Skin of body (tissue), 2 donors: ENCODE measurements around the gene AGAP1. TPM values are rescaled to one million over a fixed set of nuclear protein-coding genes. Genes with fewer than 3 reads are reported as not detected.

Source experiments
- DNase-seq: peaks from one replicate; lab custom pipeline; 2025; lab: John Stamatoyannopoulos, UW
- total RNA-seq: library from RNA; depleted of rRNA; stranded (reverse); fragments of >200 nt; gene quantifications from one replicate; pipeline ENCODE4 v1.2.3, GENCODE V29; 2014

AGAP1 gene
- total RNA-seq, 1 donor from 2014 or later = 25.6 TPM

GRCh38 chr2:236021499-236022057 lies 527.7 kb downstream of the AGAP1 start:
- DNase-seq = no peak

- DNase-seq = no peak
Observed at GRCh38 chr2:236022128-236022527, 528.3 kb downstream of the AGAP1 start.

- no peak for DNase-seq
Observed at GRCh38 chr2:236025892-236026291, 532.0 kb downstream of the AGAP1 start.

- DNase-seq = peak; percentile 71
Observed at GRCh38 chr2:236026841-236027240, 533.0 kb downstream of the AGAP1 start.

GRCh38 chr2:236028066-236028465 lies 534.2 kb downstream of the AGAP1 start:
- DNase-seq = no peak

GRCh38 chr2:236033462-236033861 lies 539.6 kb downstream of the AGAP1 start:
- no peak for DNase-seq

- no peak for DNase-seq
Observed at GRCh38 chr2:236034974-236035373, 541.1 kb downstream of the AGAP1 start.

GRCh38 chr2:236036045-236036444 lies 542.2 kb downstream of the AGAP1 start:
- DNase-seq = no peak

- DNase-seq = no peak
Observed at GRCh38 chr2:236038096-236038495, 544.3 kb downstream of the AGAP1 start.

- DNase-seq = no peak
Observed at GRCh38 chr2:236040600-236041328, 546.9 kb downstream of the AGAP1 start.

- DNase-seq = no peak
Observed at GRCh38 chr2:236041616-236042015, 547.8 kb downstream of the AGAP1 start.

- no peak for DNase-seq
Observed at GRCh38 chr2:236042087-236042486, 548.2 kb downstream of the AGAP1 start.

- DNase-seq = no peak
Observed at GRCh38 chr2:236044191-236044590, 550.3 kb downstream of the AGAP1 start.

GRCh38 chr2:236045251-236046235 lies 551.7 kb downstream of the AGAP1 start:
- no peak for DNase-seq

- DNase-seq = no peak
Observed at GRCh38 chr2:236046715-236047114, 552.9 kb downstream of the AGAP1 start.

GRCh38 chr2:236047176-236047575 lies 553.3 kb downstream of the AGAP1 start:
- DNase-seq = no peak

- DNase-seq = no peak
Observed at GRCh38 chr2:236047886-236048540, 554.2 kb downstream of the AGAP1 start.

- no peak for DNase-seq
Observed at GRCh38 chr2:236049981-236050380, 556.1 kb downstream of the AGAP1 start.

- no peak for DNase-seq
Observed at GRCh38 chr2:236051351-236051750, 557.5 kb downstream of the AGAP1 start.

GRCh38 chr2:236051806-236052205 lies 558.0 kb downstream of the AGAP1 start:
- DNase-seq = no peak

GRCh38 chr2:236052206-236052605 lies 558.4 kb downstream of the AGAP1 start:
- DNase-seq = no peak
